Psoas muscle (tissue), 8 donors: ENCODE data around the gene MICAL3. TPM values are rescaled to one million over a fixed set of nuclear protein-coding genes. Genes with fewer than 3 reads are reported as not detected.

Source experiments
- ATAC-seq, 4 donors: fragments of 200-7000 bp; cut with Tn5 transposase; one replicate each; pipeline ENCODE4 v1.9.1; 2020; ENCODE audit warnings: moderate library complexity in 3 of 4, mild to moderate bottlenecking in 2 of 4
- DNase-seq, 2 donors: peaks; one replicate each; pipeline ENCODE4 v3.0.0-alpha.2; 2020
- H3K27ac ChIP-seq: fragments of 200-600 bp; one replicate; pipeline ENCODE4 v1.8.0; 2022
- H3K27me3 ChIP-seq, 3 donors: fragments of 200-600 bp in 1 of 3; one replicate each; pipeline versions ENCODE4 v1.6.1 to v1.8.0; 2013 to 2022; ENCODE audit warnings: low read length in 2 of 3, mild to moderate bottlenecking in 2 of 3, moderate library complexity in 1 of 3; ENCODE audit not compliant: insufficient read depth in 3 of 3
- H3K36me3 ChIP-seq, 2 donors: fragments of 200-600 bp in 1 of 2; one replicate each; pipeline versions ENCODE4 v1.6.1 to v1.8.0; 2013 to 2022; ENCODE audit warnings: low read depth in 1 of 2, mild to moderate bottlenecking in 1 of 2, moderate library complexity in 1 of 2; ENCODE audit not compliant: insufficient read depth in 1 of 2
- H3K4me1 ChIP-seq: fragments of 200-600 bp; one replicate; pipeline ENCODE4 v1.8.0; 2022
- H3K4me3 ChIP-seq: fragments of 200-600 bp; one replicate; pipeline ENCODE4 v1.8.0; 2022; ENCODE audit warnings: mild to moderate bottlenecking
- H3K9me3 ChIP-seq: fragments of 200-600 bp; one replicate; pipeline ENCODE4 v1.8.0; 2022
- WGBS, 3 donors: extraction: QIAGEN DNeasy Blood & Tissue Kit; methylation state at CpG; one replicate each; pipeline versions ENCODE4 v1.1.6 to v1.1.7; 2013; 5-methylcytosine and 5-hydroxymethylcytosine counted together
- intact Hi-C, 2 donors: fragments of 100-400 bp; cut with DNase I; formaldehyde crosslinking; loops; one replicate each; pipeline versions ENCODE4 v1.11.0 to v1.14.2; 2022
- polyA plus RNA-seq, 3 donors: library from polyadenylated mRNA; stranded (reverse); fragments of 200-250 nt; gene quantifications; one replicate each; pipeline ENCODE4 v1.2.3, GENCODE V29; 2013
- total RNA-seq, 4 donors: library from RNA; stranded (reverse); fragmentation: NEBNext Ultra II Directional in 2 of 4; extraction: Animal tissue kit (Norgen Biotek cat#: 25700) in 2 of 4; gene quantifications; one replicate each; pipeline versions ENCODE4 v1.2.1 to v1.2.4, GENCODE V29; 2021 to 2023
- TF ChIP-seq, protein P1 (sequence below): fragments of 200-600 bp; IDR thresholded peaks from one replicate; pipeline ENCODE4 v1.8.0; 2022; ENCODE audit warnings: antibody characterized with exemption
- donor health status: healthy with polysubstance abuse.
- donor health status: DM: no; HTN: no; CAD: no; lungs with moderate emphysema.
- donor health status: Bipolar disorder and iron deficiency.
- donor health status: healthy.
- donor health status: DM: yes; HTN: yes; CAD: no.
- donor health status: DM: no; HTN: no; CAD: no.
- donor health status: DM: no; HTN: no; CAD: no.
- donor health status: DM: yes; HTN: yes; CAD: no.

MICAL3 gene
- total and polyA plus RNA-seq, 7 donors = 2.1 to 38.3 (median 15.5) TPM

DNA sequence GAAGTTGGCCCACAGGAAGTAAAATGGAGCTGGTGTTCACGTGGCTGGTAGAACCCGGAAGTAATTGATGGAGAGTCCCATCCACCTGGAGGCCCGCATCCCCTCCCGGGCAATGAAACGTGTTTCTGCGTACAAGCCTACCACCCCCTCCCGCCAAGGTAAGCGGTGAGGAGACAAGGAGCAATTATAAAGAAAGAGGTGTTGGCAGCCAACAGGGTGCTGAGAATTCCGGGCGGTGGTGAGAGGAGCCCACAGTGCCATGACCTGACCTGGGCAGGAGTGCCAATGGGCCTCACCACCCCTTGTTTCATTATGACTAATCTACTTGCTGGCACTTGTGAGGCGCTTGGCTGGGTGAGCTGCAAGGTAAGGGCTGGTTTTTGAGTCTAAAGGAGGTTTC lies 166.3 kb downstream of the MICAL3 start:
- ATAC-seq (no peak), DNase-seq (no peak)
- peaks cover 21% of the 10 kb centered on the region for H3K4me1 ChIP-seq

DNA sequence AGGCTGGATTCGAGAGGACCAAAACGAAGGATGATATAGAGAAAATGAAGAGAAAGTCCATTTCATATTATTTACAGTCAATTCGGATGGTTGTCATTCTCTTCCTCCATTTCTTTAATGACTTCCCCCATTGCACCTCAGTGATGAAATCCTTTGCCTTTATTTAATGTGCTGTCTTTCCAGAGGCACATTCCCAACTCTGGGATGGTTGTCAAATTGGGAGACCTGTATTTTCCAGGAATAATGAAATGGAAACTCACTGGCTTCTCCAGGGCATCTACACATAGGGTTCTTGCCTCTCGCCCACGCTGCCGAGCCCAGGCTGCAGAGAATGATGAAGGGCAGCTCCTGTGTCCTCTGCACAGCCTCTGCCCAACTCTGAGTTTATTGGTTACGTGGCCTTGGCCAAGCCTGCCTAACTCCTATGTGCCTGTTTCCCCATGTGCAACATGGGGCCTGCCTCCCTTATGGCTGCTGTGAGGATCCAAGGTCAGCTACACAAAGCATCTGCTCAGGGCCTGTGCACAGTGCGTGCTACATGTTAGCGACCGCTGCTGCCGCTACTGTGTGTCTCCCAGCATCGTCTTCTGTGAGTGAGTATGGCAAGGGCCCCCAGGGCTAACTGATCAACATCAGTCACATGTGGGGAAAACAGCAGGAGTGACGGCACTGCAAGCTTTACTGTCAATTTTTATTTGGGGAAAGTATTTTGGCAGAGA lies 168.6 kb downstream of the MICAL3 start:
- intact Hi-C loops = no loop called here
- Histone ChIP-seq H3K36me3 (peaks cover 0 to 6% of the 10 kb centered on the region in 2 donors), H3K4me3 (no peak overlapping the region), H3K4me1 (peaks cover 38% of the 10 kb centered on the region), H3K27me3 (no peaks in the 10 kb centered on the region), H3K27ac (no peak overlapping the region), H3K9me3 (no peaks in the 10 kb centered on the region)
- TF ChIP-seq, protein P1, sequence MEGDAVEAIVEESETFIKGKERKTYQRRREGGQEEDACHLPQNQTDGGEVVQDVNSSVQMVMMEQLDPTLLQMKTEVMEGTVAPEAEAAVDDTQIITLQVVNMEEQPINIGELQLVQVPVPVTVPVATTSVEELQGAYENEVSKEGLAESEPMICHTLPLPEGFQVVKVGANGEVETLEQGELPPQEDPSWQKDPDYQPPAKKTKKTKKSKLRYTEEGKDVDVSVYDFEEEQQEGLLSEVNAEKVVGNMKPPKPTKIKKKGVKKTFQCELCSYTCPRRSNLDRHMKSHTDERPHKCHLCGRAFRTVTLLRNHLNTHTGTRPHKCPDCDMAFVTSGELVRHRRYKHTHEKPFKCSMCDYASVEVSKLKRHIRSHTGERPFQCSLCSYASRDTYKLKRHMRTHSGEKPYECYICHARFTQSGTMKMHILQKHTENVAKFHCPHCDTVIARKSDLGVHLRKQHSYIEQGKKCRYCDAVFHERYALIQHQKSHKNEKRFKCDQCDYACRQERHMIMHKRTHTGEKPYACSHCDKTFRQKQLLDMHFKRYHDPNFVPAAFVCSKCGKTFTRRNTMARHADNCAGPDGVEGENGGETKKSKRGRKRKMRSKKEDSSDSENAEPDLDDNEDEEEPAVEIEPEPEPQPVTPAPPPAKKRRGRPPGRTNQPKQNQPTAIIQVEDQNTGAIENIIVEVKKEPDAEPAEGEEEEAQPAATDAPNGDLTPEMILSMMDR = no peak
- ATAC-seq (no peak), DNase-seq (no peak)
- 91 to 94% (median 92%) methylated on average over 13 of the region's 13 CpGs for WGBS, 3 donors

More for the DNA sequence above, 166.3 kb downstream of the MICAL3 start:
- H3K9me3 ChIP-seq = no peaks in the 10 kb centered on the region
- 92 to 96% (median 94%) methylated on average over 11 of the region's 11 CpGs for WGBS, 3 donors
- intact Hi-C loops = no loop called here
- peak overlapping the region; percentile 82 for H3K27ac ChIP-seq
- H3K27me3 ChIP-seq = no peaks in the 10 kb centered on the region
- TF ChIP-seq, protein P1 = no peak
- H3K4me3 ChIP-seq = no peak overlapping the region
- peaks cover 0 to 19% of the 10 kb centered on the region in 2 donors for H3K36me3 ChIP-seq

DNA sequence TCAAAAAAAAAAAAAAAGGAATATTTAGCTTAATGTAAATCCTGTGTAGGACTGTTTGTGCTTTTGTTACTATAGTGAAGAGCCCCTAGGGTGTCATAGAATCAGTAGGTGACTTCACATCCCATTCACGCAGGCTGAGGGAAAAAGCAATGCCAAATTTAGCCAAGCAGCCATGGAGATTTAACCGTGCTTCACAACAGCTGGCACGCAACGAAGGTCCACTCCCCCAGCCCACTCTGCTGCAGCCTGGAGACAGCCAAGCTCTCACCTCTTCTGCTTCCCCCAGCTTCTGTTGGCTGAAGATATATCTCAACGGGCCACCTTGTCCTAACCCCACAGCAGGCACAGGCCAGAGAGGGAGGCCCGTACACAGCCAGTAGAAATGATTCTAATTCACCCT lies 171.3 kb downstream of the MICAL3 start:
- Histone ChIP-seq H3K27ac (peak overlapping the region; percentile 60), H3K4me3 (no peak overlapping the region), H3K4me1 (peaks cover 20% of the 10 kb centered on the region), H3K36me3 (peaks cover 0 to 6% of the 10 kb centered on the region in 2 donors), H3K9me3 (no peaks in the 10 kb centered on the region), H3K27me3 (no peaks in the 10 kb centered on the region)
- TF ChIP-seq, protein P1 = no peak
- WGBS, 3 donors = 33 to 58% (median 39%) methylated on average over 6 of the region's 6 CpGs
- DNase-seq = no peak
- no peak for ATAC-seq
- intact Hi-C loops = no loop called here

DNA sequence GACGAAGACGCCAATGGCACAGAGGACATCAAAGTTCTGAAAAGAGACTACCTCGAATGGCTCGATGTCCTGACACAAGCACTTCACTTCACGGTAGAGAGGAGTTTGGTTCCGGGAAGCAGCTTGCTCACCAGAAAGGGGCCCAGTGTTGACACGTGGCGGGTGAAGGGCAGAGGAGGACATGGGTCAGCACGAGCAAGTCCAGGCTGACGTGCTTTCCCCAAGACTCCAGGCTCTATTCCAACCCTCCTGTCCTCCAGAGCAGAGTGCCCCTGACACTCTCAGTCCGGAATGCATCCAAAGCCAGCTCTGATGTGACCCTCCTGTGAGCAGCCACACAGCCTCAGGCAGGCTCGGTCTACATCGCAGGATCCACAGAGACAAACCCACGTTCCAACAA lies 172.6 kb downstream of the MICAL3 start:
- peaks cover 29% of the 10 kb centered on the region for H3K4me1 ChIP-seq
- no peak overlapping the region for H3K4me3 ChIP-seq
- peaks cover 0 to 6% of the 10 kb centered on the region in 2 donors for H3K36me3 ChIP-seq
- intact Hi-C loops = no loop called here
- peak overlapping the region; percentile 60 for H3K27ac ChIP-seq
- 33 to 56% (median 43%) methylated on average over 14 of the region's 14 CpGs for WGBS, 3 donors
- peak; percentile 77 to 91 (median 80) for ATAC-seq
- no peaks in the 10 kb centered on the region for H3K9me3 ChIP-seq
- TF ChIP-seq, protein P1 = no peak
- no peaks in the 10 kb centered on the region for H3K27me3 ChIP-seq
- no peak for DNase-seq
